B cell (primary cell): ENCODE data around the gene EEF1A2. TPM values are rescaled to one million over a fixed set of nuclear protein-coding genes. Genes with fewer than 3 reads are reported as not detected.

Experiments
- ATAC-seq: fragments of 200-7000 bp; cut with Tn5 transposase; one replicate; pipeline ENCODE4 v1.10.0; 2021; ENCODE audit warnings: low read depth, mild to moderate bottlenecking, moderate number of reproducible peaks, moderate library complexity
- CTCF ChIA-PET: fragments of 350-600 bp; sonication (Branson Sonifier 250); formaldehyde crosslinking; loops from one replicate; lab custom pipeline; 2021; ENCODE audit warnings: antibody characterized with exemption, inconsistent platforms; lab: Charles Lee
- POLR2A ChIA-PET: fragments of 350-600 bp; sonication (Branson Sonifier 250); formaldehyde crosslinking; loops from one replicate; lab custom pipeline; 2021; ENCODE audit warnings: antibody characterized with exemption; lab: Charles Lee
- DNase-seq: peaks from one replicate; pipeline ENCODE4 v3.0.0; 2013
- H2AFZ ChIP-seq: 2 replicates; pipeline ENCODE4 v1.6.1; 2012; ENCODE audit warnings: mild to moderate bottlenecking, low read depth, low read length; ENCODE audit not compliant: insufficient read depth, poor library complexity, severe bottlenecking
- H3K27ac ChIP-seq, 2 donors: 1 replicate in 1 of 2; 2 replicates in 1 of 2; pipeline ENCODE4 v1.5.1; 2012 to 2013; ENCODE audit warnings: low read length in 2 of 2, mild to moderate bottlenecking in 2 of 2, moderate library complexity in 1 of 2
- H3K27me3 ChIP-seq, 4 experiments: fragments of 200-600 bp in 1 of 4; sonication (generic) in 1 of 4; replicated peaks in 1 of 4; 1 replicate in 2 of 4; 2 replicates in 2 of 4; pipeline versions ENCODE4 v1.6.1 to v1.7.0; 2013 to 2016; ENCODE audit warnings: low read length in 3 of 4, mild to moderate bottlenecking in 2 of 4, mixed read lengths in 1 of 4, moderate library complexity in 1 of 4; ENCODE audit not compliant: insufficient read depth in 4 of 4, control insufficient read depth in 3 of 4; ENCODE audit errors: control extremely low read depth in 1 of 4
- H3K36me3 ChIP-seq, 2 experiments: replicated peaks in 1 of 2; 1 replicate in 1 of 2; 2 replicates in 1 of 2; pipeline versions ENCODE4 v1.6.1 to v1.7.1; 2013; ENCODE audit warnings: low read length in 1 of 2; ENCODE audit not compliant: insufficient read depth in 2 of 2, control insufficient read depth in 1 of 2; ENCODE audit errors: control extremely low read depth in 1 of 2, extremely low read depth in 1 of 2
- H3K4me1 ChIP-seq, 2 donors: fragments of 200-600 bp in 1 of 2; sonication (generic) in 1 of 2; 1 replicate in 1 of 2; 2 replicates in 1 of 2; pipeline versions ENCODE4 v1.5.1 to v1.6.1; 2013 to 2017; ENCODE audit warnings: low read length in 2 of 2; ENCODE audit not compliant: control insufficient read depth in 2 of 2, insufficient read depth in 2 of 2
- H3K4me2 ChIP-seq: replicated peaks from 2 replicates; pipeline ENCODE3; 2012; ENCODE audit warnings: mild to moderate bottlenecking, low read depth, low read length; ENCODE audit not compliant: poor library complexity, severe bottlenecking
- H3K4me3 ChIP-seq, 5 experiments: fragments of 200-600 bp in 1 of 5; sonication (generic) in 1 of 5; 1 replicate in 3 of 5; 2 replicates in 2 of 5; pipeline versions ENCODE4 v1.5.1 to v1.7.0; 2011 to 2016; ENCODE audit warnings: low read length in 4 of 5, mild to moderate bottlenecking in 4 of 5, low read depth in 2 of 5, control low read depth in 1 of 5, moderate library complexity in 1 of 5; ENCODE audit not compliant: insufficient read depth in 1 of 5; ENCODE audit errors: control extremely low read depth in 1 of 5, extremely low read depth in 1 of 5
- H3K79me2 ChIP-seq: fragments of 200-600 bp; sonication (generic); one replicate; pipeline ENCODE4 v1.6.0; 2016; ENCODE audit warnings: low read length; ENCODE audit not compliant: control insufficient read depth, insufficient read depth
- H3K9ac ChIP-seq: fragments of 200-600 bp; sonication (generic); 2 replicates; pipeline ENCODE4 v1.6.1; 2017; ENCODE audit warnings: mild to moderate bottlenecking, low read length, moderate library complexity
- H3K9me3 ChIP-seq, 3 donors: one replicate each; pipeline versions ENCODE4 v1.6.1 to v1.7.1; 2013; ENCODE audit warnings: low read length in 2 of 3; ENCODE audit not compliant: control insufficient read depth in 2 of 3, insufficient read depth in 1 of 3; ENCODE audit errors: control extremely low read depth in 1 of 3
- H4K20me1 ChIP-seq: 2 replicates; pipeline ENCODE4 v1.6.0; 2012; ENCODE audit warnings: mild to moderate bottlenecking, low read length; ENCODE audit not compliant: insufficient read depth, control insufficient read depth, poor library complexity, severe bottlenecking
- H3K27ac Mint-ChIP-seq: one replicate; pipeline ENCODE4 v1.8.0; 2021; ENCODE audit warnings: mixed read lengths
- H3K27me3 Mint-ChIP-seq: one replicate; pipeline ENCODE4 v1.8.0; 2021; ENCODE audit warnings: mixed read lengths
- H3K4me1 Mint-ChIP-seq: one replicate; pipeline ENCODE4 v1.8.0; 2021; ENCODE audit warnings: mixed read lengths
- H3K4me3 Mint-ChIP-seq: one replicate; pipeline ENCODE4 v1.8.0; 2021; ENCODE audit warnings: mixed read lengths
- H3K9me3 Mint-ChIP-seq: one replicate; pipeline ENCODE4 v1.8.0; 2022; ENCODE audit warnings: mixed read lengths; ENCODE audit not compliant: insufficient read depth
- EZH2 ChIP-seq: IDR thresholded peaks from 2 replicates; pipeline ENCODE4 v1.6.1; 2012; ENCODE audit warnings: borderline replicate concordance, low read depth, mild to moderate bottlenecking, moderate library complexity, low read length; ENCODE audit not compliant: insufficient read depth, poor library complexity, severe bottlenecking
- WGBS: methylation state at CpG from one replicate; pipeline ENCODE4 v1.1.5; 2013; ENCODE audit warnings: missing lambda C conversion rate; ENCODE audit not compliant: insufficient coverage; 5-methylcytosine and 5-hydroxymethylcytosine counted together
- intact Hi-C: fragments of 100-400 bp; cut with micrococcal nuclease; formaldehyde crosslinking; loops from one replicate; pipeline ENCODE4 v1.10.0; 2022
- polyA plus RNA-seq: library from polyadenylated mRNA; depleted of rRNA; stranded (reverse); fragments of >200 nt; gene quantifications from 2 replicates; pipeline ENCODE4 v1.2.3, GENCODE V29; 2012
- total RNA-seq, 2 donors: library from RNA; stranded (reverse); fragments of 120-200 nt in 1 of 2; gene quantifications; 1 replicate in 1 of 2; 2 replicates in 1 of 2; pipeline versions ENCODE4 v1.2.3 to v1.2.4, GENCODE V29; 2013 to 2022
- TF ChIP-seq, protein P1 (sequence below): fragments of 200-600 bp; IDR thresholded peaks from one replicate; pipeline ENCODE4 v1.8.0; 2022; ENCODE audit warnings: antibody characterized with exemption, mild to moderate bottlenecking

Gene EEF1A2
- total and polyA plus RNA-seq, 2 donors (not counting 1 experiment from before 2014, with no cell fraction given) = 2.2 to 2.9 TPM

- Histone ChIP-seq H4K20me1 (no peaks in the 10 kb centered on the region), H3K4me2 (no peak overlapping the region), H3K9ac (no peak overlapping the region), H3K4me3 (no peak overlapping the region), H3K9me3 (peaks cover 0 to 33% (median 0%) of the 10 kb centered on the region in 3 donors), H3K27ac (no peak overlapping the region), H3K36me3 (no peaks in the 10 kb centered on the region), H3K27me3 (peaks cover 0 to 42% (median 14%) of the 10 kb centered on the region in 4 experiments), H3K79me2 (no peaks in the 10 kb centered on the region), H3K4me1 (peaks cover 19 to 23% of the 10 kb centered on the region in 2 donors), H2AFZ (no peak overlapping the region)
- intact Hi-C loops = no loop called here
- ATAC-seq = no peak
- 87% methylated on average over 25 of the region's 27 CpGs for whole genome bisulfite sequencing
- CTCF ChIA-PET = no interaction called here
- POLR2A ChIA-PET = no interaction called here
- Mint-ChIP-seq H3K4me1 (peaks cover 7% of the 10 kb centered on the region), H3K27ac (no peak overlapping the region), H3K27me3 (peaks cover 23% of the 10 kb centered on the region), H3K4me3 (peak overlapping the region; percentile 37), H3K9me3 (peaks cover 2% of the 10 kb centered on the region)
- no peak for TF ChIP-seq EZH2
- TF ChIP-seq, protein P1, sequence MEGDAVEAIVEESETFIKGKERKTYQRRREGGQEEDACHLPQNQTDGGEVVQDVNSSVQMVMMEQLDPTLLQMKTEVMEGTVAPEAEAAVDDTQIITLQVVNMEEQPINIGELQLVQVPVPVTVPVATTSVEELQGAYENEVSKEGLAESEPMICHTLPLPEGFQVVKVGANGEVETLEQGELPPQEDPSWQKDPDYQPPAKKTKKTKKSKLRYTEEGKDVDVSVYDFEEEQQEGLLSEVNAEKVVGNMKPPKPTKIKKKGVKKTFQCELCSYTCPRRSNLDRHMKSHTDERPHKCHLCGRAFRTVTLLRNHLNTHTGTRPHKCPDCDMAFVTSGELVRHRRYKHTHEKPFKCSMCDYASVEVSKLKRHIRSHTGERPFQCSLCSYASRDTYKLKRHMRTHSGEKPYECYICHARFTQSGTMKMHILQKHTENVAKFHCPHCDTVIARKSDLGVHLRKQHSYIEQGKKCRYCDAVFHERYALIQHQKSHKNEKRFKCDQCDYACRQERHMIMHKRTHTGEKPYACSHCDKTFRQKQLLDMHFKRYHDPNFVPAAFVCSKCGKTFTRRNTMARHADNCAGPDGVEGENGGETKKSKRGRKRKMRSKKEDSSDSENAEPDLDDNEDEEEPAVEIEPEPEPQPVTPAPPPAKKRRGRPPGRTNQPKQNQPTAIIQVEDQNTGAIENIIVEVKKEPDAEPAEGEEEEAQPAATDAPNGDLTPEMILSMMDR = no peak
- no peak for DNase-seq
These were observed 2.3 kb upstream of the EEF1A2 start for GRCh38 chr20:63500902-63501817.
